HG03060 (cell line): ENCODE results near the gene GPR85.
"Not testable (repeated sequence)": the region's sequence is repeated elsewhere in the genome, so short reads cannot be mapped to it uniquely, and the experiment has no call there.

Source experiments
- ATAC-seq: cut with Tn5 transposase; IDR thresholded peaks from one replicate; pipeline ENCODE4 v1.9.1; 2021; ENCODE audit warnings: low read depth, moderate number of reproducible peaks; ENCODE audit not compliant: unreplicated experiment

GPR85 gene, protein sequence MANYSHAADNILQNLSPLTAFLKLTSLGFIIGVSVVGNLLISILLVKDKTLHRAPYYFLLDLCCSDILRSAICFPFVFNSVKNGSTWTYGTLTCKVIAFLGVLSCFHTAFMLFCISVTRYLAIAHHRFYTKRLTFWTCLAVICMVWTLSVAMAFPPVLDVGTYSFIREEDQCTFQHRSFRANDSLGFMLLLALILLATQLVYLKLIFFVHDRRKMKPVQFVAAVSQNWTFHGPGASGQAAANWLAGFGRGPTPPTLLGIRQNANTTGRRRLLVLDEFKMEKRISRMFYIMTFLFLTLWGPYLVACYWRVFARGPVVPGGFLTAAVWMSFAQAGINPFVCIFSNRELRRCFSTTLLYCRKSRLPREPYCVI

DNA sequence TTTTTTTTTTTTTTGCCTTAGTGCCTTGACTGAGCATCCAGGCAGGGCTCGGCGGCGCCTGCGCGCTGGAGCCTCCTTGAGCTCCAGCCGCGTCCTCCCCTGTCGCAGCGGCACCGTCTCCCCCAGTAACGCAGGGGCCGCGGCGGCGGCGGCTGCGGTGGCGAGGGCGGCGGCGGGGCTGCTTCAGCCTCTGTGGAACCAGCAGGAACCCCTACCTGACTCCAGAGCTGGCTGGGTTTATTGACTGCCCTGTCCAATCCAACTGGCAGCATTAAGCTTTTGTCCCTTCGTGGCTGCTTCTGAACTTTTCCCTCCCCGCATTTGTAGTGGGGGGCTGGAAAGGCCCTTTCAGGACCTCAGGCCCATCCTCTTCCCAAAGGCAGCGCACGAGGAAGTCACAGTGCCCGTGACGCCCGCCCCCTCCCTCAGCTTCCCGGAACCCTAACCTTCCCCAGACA, at the start of gene GPR85:
Gene GPR85, minus strand, starts transcription at position 397 of the 458 bp plus-strand sequence. CDS start 2,106 bp downstream, outside the sequence.
- ATAC-seq: no peak

DNA sequence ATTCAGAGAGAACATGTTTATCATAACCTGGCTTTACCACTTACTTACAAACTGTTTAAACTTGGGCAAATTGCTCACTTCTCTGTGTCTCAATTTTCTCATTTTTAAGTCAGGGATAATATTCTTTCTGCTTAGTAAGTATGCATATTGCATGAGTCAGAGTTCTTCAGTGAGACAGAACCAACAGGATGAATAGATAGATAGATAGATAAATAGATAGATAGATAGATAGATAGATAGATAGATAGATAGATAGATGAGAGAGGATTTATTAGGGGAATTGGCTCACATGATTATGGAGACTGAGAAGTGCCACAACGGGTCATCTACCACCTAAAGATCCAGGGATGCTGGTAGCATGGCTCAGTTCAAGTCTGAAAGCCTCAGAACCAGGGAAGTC, 47.4 kb upstream of the GPR85 start:
- ATAC-seq: no peak

DNA sequence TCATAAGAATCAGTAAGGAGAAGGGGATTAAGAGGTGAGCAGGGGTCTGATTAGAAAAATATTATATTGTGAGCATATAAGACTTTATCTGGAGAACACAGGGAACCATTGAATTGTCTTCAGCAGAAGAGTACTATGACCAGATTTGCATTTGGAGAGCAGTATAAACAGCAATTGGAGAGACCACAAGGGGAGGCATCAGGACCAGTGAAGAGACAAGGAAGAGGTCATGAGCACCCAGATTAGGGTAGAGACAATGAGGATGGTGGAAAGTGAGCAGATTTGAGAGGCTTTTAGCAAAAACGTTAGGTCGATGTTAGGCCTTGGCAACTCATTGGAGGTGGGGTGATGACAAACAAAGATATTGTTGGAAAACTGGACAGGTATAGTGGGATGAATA, 44.7 kb upstream of the GPR85 start:
- ATAC-seq: no peak

DNA sequence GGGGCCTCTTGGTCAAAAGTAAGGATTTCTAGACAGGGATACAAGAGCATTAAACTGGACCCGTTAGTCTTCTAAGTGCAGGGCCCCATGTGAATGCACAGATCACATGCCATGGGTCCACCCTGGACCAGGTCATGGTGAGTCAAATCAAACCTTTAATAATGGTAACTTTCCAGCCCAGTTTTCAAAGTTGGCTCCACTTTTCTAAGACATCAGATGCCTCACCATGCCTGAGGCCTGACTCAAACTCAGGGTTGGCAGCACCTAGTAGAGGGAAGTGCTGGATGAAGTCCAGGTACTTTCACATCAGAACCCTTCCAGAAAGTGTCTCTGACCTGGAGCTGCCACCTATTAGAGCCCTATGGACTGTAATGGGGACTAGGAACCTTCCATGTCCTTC, 41.4 kb upstream of the GPR85 start:
- no peak for ATAC-seq

DNA sequence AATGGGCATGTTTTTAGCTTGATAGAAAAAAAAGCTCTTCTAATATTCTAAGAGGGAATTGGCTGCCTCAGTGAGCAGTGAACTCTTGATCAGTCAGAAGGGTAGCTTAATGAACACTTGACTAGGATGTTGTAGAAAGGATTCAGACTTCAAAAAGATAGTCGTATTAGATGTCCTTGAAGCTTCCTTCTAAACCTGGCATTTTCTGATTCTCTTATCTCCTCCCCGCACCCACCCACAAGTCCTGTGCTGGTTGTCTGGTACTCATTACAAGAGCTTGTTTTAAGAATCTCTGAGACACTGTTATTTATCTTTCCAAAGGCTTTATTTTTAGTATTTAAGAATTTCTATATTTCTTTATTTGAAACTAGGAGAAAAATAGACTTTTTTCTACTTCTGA, 39.1 kb upstream of the GPR85 start:
- ATAC-seq: no peak

DNA sequence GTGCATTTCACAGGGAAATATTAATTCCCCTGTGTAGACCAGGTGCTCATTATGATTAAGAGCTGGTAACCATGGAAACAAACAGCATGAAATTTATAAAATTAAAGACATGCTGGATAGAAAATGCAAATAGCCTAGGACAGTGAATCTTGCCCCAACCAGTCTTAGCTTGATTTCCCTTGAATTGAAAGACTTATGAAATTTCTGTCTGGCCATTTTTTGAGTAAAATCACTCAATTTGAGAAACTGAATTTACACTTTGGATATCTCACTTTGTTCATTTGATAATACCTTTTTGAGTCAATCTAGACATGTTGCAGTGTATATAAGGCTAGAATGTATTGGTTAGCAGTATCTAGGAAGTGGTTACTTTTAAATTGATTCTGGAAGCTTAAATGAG, 36.1 kb upstream of the GPR85 start:
- no peak for ATAC-seq

DNA sequence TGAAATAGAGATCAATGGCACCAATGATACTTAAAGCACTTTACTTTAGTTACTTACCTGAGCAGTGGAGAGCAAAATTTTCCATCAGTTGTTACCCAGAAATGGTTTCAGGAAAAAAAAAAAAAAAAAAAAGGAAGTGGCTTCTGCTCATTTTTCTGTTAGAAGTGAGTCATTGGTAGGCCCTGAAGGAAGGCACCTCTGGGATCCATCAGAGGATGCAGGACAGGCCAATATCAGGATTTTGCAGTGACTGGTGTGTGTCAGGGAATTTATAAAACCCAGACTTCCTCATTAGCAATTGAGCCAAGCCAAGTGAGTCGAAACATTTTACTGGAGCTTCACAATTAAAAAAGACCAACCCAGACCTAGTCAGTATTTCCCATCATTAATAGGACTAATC, 34.0 kb upstream of the GPR85 start:
- ATAC-seq: no peak

DNA sequence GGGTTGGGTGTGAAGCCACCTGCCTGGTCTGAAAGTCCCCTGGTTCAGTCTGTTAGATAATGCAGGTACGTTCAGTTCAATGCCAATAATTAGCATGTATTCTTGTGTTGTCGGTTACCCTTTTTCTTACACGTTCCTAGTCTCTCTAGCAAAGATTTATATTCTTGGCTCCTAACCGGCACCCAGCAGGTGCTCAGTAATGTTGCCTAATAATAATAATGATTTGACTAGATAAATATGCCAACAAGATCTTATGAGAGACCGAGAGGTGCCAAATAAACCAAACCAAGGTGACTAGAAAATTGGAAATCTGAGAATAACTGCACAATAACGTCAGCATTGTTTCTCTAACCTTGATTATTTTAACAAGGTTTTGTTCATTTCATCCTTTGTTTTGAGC, 32.8 kb upstream of the GPR85 start:
- no peak for ATAC-seq

DNA sequence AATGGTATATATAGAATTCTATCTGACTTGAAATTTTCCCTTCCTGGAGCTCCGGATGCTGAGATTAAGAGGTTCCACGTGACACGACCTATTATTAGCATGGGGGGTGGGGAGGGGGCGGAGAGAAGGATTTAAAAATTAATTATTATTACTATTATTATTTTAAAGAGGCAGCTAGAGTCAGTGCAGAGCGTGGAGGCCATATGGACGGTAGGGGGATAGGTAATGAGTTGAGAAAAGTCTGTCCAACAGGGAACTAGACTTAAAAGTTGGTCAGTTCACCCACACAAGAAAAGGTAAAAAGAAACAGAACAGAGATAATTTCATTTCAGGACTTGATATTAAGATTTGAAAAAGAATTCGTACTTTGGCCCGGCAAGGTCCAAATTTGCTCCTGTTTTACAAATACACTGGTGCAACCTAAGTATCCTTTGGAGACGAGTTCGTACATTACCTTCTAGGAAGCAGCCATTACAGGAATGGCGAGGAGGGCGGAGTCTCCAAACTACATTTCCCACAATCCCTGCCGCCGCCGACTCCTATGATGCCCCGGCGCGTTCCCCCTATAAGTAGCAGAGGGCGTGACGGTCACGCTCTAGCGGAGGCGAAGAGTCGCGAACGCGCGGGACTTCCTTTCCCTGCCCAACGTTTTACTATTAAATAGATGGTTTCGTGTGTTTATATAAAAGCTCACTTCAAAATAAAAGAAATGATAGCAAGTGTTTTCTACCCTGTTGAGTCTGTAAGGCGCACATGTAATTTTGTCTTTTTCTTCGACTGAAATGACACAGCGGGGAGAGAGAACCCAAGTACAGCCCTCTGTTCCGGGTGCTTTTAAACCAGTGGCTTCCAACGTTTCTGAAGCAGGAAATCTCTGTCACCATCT, 31.7 kb upstream of the GPR85 start, which contains the start of gene SMIM30:
Gene SMIM30, minus strand, starts transcription at position 481 of the 886 bp plus-strand sequence. CDS start 976 bp downstream, outside the sequence.
- ATAC-seq: peak; percentile 94

DNA sequence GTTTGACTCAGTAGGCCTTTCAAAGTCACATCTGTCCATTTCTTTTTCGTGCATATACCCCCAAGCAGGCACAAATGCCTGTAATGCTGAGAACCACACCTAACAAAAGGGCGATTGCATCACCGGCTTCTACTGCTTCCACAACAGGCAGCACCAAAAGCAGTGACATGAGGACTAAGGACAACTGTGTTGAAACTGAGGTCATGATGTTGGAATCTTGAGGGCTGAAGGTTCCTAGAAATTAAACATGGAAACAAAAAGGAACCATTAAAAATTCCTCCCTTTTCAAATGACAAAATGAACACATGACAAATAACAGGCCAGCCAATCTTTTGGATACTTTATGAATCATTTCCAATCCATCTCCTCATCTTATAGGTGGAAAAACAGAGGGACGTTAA, 30.7 kb upstream of the GPR85 start:
- ATAC-seq: not testable (repeated sequence)

DNA sequence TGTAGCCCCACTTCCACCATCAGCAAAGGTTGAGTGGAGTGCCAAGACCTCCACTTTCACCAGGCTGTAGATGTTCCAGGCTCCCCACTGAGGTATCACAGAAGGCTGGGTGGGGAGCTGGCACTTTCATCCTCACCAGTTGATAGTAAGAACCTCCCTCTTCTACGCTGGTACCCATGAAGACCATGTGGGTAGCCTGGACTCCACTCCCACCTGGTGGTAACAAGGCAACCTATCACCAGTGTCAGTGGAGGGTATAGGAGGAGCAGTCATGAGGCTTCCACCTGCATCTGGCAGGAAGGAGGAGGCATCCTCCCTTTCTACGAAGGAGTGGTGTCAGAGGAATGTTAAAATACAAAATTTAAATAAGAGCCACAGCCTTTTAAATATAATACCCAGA, 27.3 kb upstream of the GPR85 start:
- ATAC-seq: peak; percentile 35

DNA sequence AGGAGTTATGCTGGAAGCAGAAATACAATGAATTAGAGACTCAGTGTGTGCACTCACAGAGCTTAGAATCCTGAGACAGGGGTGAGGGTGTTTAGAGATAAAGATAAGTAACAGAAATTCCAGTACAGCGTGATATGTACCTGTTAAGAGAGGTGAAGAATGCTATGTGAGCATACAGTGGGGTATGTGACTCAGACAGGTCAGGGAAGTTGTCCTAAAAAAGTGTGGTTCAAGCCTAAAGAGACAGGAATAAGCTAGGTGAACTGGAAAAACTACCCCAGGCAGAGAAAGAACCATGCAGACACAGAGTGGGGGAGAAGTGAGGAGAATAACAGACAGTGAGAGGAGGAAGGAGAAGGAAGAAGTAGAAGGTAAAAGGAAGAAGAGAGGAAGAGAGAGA, 23.1 kb upstream of the GPR85 start:
- ATAC-seq: no peak

DNA sequence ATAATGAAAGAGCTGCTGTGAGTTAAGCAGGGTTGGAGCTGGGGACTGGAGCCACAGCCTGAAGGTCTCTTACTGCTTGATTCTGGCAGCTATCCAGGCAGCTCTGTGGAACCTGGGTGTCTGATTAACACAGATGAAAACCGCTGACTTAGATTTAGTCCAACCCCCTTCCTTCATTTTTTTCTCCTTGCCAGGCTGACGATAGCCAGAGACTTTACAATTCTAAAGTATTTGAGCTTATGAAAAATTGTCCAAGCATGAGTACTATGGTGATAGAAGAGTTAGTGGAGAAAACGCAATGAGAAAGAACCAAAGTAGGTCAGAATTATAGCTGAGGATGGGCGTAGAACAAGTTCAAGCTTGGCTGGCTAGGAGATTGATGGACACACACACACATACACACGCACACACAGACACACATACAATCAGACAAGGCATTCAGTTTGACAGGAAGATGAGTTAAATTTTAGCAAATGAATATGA, 13.5 kb upstream of the GPR85 start:
- ATAC-seq: no peak

DNA sequence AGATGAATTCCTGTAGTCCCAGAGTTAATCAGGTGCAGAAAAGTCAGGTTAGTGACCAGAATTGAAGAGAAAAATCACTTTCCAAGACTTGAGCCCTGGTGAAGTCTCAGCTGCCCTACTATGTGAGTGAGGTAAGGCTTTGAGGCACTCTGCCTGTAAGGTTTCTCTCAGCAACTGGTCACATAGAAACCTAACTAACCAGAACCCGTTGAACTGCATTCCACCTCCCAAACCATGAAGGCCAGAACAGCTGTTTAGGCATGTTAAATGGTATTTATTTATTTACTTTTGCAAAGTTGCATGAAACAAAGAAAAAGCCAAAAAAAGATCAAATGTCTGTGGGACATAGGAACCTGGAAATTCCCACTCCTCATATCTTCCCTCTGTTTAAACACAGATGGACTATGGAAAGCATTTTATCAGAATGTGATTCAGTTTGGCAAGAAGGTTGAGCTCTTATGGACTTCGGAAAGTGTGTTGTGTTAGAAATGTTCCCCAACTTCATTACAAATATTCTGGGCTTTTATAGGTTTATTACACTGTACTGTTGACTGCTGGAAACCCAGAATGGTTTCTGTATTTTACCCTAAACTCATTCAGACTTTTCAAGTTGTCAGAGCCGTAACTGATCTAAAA, 12.8 kb upstream of the GPR85 start:
- ATAC-seq: no peak

DNA sequence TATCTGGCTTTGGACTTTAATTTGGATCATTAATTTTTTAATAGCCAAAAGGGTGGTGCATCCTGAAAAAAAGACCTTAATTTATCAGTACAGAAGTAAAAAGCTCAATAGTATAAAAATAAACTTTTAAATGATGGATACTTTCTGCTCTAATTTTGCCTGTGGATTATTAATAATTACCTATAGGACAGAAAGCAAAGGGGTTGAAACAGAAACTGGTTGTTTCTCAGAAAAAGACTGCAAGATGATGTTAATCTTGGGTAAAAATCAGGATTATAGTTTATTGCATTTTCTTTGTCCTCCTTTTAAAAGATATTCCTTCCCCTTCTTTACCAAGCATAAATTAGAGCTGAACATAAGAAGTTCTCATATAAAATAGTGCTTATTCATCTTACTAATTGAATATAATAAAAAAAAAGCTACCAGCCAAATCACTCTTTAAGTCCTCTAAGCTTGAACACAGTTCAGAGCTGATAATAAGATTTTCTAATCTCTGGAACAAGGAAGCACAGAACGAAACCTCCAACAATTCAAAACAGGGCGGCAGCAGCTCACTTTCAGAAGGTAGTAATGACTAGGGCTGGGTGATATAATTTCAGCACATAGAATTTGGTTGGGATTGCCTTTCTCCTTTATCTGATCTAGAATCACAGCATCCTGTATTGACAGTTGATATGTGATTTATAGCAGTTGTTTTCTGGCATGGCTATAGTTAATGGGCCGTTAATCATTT, 8.1 kb upstream of the GPR85 start:
- no peak for ATAC-seq

DNA sequence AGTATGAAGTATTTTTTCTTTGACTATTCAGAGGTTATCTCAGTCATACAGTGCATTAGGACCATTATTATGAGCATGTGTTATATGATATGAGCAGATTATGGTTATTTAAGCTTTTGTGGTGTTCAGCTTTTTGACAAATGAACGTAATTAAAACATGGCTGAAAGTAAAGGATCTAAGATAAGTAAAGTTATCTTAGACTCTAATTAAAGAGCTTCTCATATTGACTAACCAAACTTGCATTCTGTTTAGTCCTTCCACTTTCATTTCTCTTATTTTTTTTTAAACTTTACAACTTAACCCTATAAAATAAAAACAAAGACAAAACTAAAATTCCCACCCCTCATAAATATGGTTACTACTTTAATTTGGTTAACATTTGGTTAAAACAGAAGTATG, 6.9 kb upstream of the GPR85 start:
- no peak for ATAC-seq

DNA sequence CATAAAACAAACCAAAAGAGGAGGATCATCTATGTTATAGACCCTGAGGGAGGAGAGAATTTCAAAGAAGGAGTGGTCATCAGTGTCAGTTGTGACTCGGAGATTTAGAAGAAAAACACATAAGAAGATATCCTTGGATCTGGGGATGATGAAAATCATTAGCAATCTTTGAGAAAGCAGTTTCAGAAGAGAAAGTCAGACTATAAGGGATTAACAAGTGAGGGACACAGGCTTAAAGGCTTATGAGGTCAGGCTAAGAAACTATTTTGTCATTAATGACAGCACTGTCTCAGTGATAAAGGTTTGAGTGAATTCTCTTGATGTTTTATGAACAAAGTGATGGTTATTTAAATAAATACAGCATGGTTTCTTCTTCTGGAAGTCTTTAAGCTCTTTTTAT, 6.1 kb upstream of the GPR85 start:
- ATAC-seq: no peak

DNA sequence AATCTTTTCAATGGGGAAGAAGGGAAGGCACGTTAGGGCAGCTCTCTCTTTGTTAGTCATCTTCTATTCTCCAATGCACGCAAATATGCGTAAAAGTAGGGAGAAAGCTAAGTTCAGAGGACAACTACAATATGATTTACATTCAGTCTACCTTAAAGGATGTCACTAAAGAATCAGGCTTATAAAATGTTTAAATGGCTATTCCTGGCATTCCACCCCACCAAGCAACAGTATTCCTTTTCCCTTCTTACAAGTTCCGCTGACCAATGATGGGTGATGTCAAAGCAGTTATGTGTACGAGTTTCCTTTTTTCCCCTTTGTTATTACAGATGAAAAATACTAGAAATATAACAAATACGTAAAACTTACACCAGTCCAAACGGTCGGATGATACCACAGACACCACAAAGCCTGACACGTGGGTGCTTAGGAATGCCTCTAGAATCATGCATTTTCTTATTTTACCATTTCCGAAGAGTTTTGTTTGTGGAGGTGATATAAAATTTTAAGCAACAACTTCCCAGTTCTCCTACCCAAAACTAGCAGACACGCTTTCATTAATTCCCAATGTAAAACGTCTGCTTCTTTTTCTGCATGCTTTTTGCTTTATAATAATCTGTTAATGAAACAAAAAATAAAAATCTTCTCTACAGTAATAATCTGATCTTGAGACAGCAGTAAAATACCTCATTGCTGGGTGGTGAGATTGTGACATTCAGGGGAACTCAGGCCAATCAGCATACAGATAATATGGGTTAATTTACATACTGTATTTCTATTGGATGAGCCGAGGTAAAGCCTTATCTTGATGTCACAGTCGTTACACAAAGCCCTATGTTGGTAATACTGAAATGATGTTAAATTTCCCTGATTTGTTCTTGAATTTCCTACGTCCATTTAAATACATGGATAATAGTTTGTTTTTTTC, 708 bp upstream of the GPR85 start:
- no peak for ATAC-seq

DNA sequence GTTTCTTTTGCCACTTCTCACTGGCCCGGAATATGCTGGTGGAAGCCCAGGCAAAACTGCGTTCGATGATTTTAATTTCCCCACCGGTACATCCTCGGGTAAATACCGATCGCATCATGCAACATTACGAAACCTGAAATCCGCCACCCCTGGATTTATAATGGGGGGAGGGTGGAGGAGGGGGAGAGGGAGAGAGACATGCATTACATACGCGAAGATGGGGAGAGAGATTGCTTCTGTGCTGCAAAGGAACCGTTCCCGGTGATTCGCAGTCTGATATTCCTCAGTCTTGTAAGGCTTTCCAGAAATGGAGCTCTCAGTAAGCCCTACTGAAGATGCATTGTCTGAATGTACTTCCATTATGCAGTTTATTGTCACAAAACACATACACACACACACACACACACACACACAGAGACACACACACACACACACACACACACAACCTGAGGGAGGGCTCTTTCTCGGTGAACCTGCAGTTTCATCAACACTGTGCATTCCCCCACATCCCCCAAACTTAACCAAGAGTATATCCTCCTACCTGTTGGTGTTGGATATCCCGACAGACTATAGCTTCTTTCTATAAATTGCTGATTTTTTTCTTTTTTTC, 741 bp downstream of the GPR85 start:
- no peak for ATAC-seq
